Astrocyte of the cerebellum (primary cell): Measurements from ENCODE around the gene CDK5R1.
A peak's percentile ranks its signal among the peaks of the same experiment; 100 is the strongest.

Source experiments
- DNase-seq: peaks from one replicate; pipeline ENCODE4 v3.0.0-alpha.2; 2011; ENCODE audit warnings: low read depth
- H3K4me3 ChIP-seq: 2 replicates; pipeline ENCODE4 v1.5.1; 2011; ENCODE audit warnings: mild to moderate bottlenecking, low read depth, low read length, moderate library complexity
- CTCF ChIP-seq: IDR thresholded peaks from 2 replicates; pipeline ENCODE4 v1.5.1; 2012; ENCODE audit warnings: low read length, low read depth, moderate library complexity, mild to moderate bottlenecking; ENCODE audit errors: missing control alignments
- in situ Hi-C: cut with HindIII; loops from 2 replicates; pipeline ENCODE4 v1.10.0; 2017; ENCODE audit warnings: low sequenced_read_pairs

Gene CDK5R1

GRCh38 chr17:32485261-32486110, 1.3 kb upstream of the CDK5R1 start:
- H3K4me3 ChIP-seq: no peak overlapping the region
- in situ Hi-C loops: no loop called here
- DNase-seq: no peak
- TF ChIP-seq CTCF: no peak

GRCh38 chr17:32486111-32486700, 587 bp upstream of the CDK5R1 start:
- DNase-seq: peak; percentile 24
- TF ChIP-seq CTCF: no peak
- in situ Hi-C loops: no loop called here
- H3K4me3 ChIP-seq: peak overlapping the region; percentile 52

GRCh38 chr17:32487473-32488176, 832 bp downstream of the CDK5R1 start:
- peak overlapping the region; percentile 52 for H3K4me3 ChIP-seq
- TF ChIP-seq CTCF: no peak
- DNase-seq: no peak
- in situ Hi-C loops: no loop called here

DNA sequence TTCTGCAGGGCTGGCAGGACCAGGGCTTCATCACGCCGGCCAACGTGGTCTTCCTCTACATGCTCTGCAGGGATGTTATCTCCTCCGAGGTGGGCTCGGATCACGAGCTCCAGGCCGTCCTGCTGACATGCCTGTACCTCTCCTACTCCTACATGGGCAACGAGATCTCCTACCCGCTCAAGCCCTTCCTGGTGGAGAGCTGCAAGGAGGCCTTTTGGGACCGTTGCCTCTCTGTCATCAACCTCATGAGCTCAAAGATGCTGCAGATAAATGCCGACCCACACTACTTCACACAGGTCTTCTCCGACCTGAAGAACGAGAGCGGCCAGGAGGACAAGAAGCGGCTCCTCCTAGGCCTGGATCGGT, 1.4 kb downstream of the CDK5R1 start:
- peak overlapping the region; percentile 52 for H3K4me3 ChIP-seq
- no peak for TF ChIP-seq CTCF
- no peak for DNase-seq
- in situ Hi-C loops: no loop called here

DNA sequence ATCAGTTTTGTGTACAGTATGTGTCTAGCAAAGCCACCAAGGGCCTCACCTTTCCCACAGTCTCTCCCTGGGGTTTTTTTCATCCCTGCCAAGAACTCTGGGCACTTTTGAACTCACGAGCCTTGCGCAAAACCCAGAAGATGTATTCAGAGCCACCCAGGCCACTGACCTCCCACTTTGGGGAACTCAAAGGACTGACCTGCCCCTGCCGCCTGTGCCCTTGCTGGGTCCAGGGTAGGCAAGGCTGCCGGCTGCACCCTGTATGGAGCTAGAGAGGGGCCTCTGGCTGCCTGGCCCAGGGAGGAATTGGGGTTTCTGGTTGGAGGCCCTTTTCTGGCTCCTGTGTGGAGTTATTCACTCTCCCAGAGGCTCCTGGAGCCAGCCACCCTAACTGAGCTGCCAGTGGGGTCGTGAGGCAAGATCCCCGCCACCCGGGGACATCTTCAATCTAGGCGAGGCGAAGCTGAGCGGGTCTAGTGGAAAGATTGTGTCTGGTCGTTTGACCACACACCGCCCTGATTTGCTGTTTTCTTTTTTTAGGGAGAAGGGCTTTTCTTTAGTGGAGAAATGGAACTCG, 1.9 kb downstream of the CDK5R1 start:
- no peak overlapping the region for H3K4me3 ChIP-seq
- in situ Hi-C loops: no loop called here
- DNase-seq: no peak
- TF ChIP-seq CTCF: no peak

DNA sequence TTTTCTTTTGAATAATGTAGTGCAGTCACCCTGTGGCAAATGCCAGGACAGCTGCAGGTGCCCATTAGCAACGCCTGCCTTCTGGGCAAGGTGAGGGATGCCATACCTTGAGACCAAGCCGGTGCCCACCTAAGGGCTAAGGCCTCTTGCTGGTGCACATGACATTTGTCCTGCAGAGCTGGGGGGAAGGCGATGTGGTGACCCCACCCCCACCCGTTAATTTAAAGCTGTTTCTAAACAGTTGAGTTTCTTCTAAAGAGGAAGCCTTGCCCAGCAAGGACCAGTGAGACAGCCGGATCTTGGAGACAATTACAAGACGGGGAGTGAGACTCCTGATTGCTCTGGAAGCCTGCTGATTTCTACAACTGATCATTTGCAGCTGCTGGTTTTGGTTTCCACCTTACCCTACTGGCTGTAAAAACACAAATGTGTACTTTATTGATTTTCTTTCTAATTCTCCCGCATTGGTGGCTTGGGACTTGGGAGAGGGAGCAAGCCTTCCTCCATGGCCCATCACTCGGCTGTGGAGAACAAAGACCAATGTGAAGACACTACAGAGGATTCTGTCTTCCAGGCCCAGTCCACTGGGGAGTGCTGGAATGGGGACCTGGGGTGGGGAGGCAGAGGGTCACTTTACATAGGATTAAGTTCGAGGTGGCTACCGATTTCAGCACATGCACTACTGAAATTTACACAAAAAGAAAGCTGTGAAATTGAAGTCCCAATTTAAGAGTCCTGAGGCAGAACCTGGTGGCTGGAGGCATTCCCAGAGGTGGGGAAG, 2.7 kb downstream of the CDK5R1 start:
- no peak for TF ChIP-seq CTCF
- in situ Hi-C loops: no loop called here
- H3K4me3 ChIP-seq: no peak overlapping the region
- no peak for DNase-seq
